Neural cell (in vitro differentiated cells): ENCODE data around the gene LAIR1. TPM values are rescaled to one million over a fixed set of nuclear protein-coding genes. Genes with fewer than 3 reads are reported as not detected.
"Not testable (repeated sequence)": the region's sequence is repeated elsewhere in the genome, so short reads cannot be mapped to it uniquely, and the experiment has no call there.

ENCODE experiments used
- H2AFZ ChIP-seq: fragments of 200-600, 300-800 bp; sonication (generic), shearing (Covaris generic); 2 replicates; pipeline ENCODE4 v1.6.0; 2014; ENCODE audit warnings: low read depth, mild to moderate bottlenecking, antibody characterized with exemption, low read length, moderate library complexity
- H3F3A ChIP-seq: fragments of 200-600 bp; shearing (Covaris generic); 2 replicates; pipeline ENCODE4 v1.6.1; 2016; ENCODE audit warnings: mild to moderate bottlenecking, moderate library complexity, mixed read lengths, antibody characterized with exemption, low read length; ENCODE audit not compliant: insufficient read depth, poor library complexity, severe bottlenecking
- H3K27ac ChIP-seq: fragments of 200-600, 300-800 bp; sonication (generic), shearing (Covaris generic); 2 replicates; pipeline ENCODE4 v1.5.1; 2014; ENCODE audit warnings: mild to moderate bottlenecking, low read length, moderate library complexity
- H3K27me3 ChIP-seq: fragments of 300-800, 200-600 bp; sonication (generic), shearing (Covaris generic); 2 replicates; pipeline ENCODE4 v1.6.0; 2014; ENCODE audit warnings: mild to moderate bottlenecking, low read depth, low read length, moderate library complexity; ENCODE audit not compliant: insufficient read depth
- H3K36me3 ChIP-seq: fragments of 300-800, 200-600 bp; sonication (generic), shearing (Covaris generic); 2 replicates; pipeline ENCODE4 v1.5.1; 2014; ENCODE audit warnings: mild to moderate bottlenecking, antibody characterized with exemption, low read length, moderate library complexity; ENCODE audit not compliant: insufficient read depth
- H3K4me2 ChIP-seq: fragments of 300-800, 200-600 bp; sonication (generic), shearing (Covaris generic); 2 replicates; pipeline ENCODE4 v1.6.0; 2014; ENCODE audit warnings: mild to moderate bottlenecking, low read length
- H3K4me3 ChIP-seq: fragments of 300-800, 200-600 bp; sonication (generic), shearing (Covaris generic); 2 replicates; pipeline ENCODE4 v1.5.1; 2014; ENCODE audit warnings: mild to moderate bottlenecking, low read length, moderate library complexity
- H3K79me2 ChIP-seq: fragments of 200-600 bp; shearing (Covaris generic); replicated peaks from 2 replicates; pipeline ENCODE4 v1.6.0; 2014; ENCODE audit warnings: mild to moderate bottlenecking, low read length, moderate library complexity; ENCODE audit not compliant: insufficient read depth
- H3K9ac ChIP-seq: fragments of 300-800, 200-600 bp; sonication (generic), shearing (Covaris generic); 2 replicates; pipeline ENCODE4 v1.6.1; 2016; ENCODE audit warnings: mild to moderate bottlenecking, low read length, mixed read lengths
- H3K9me2 ChIP-seq: fragments of 200-600 bp; shearing (Covaris generic); 2 replicates; pipeline ENCODE4 v1.6.1; 2016; ENCODE audit warnings: mild to moderate bottlenecking, low read length, mixed read lengths; ENCODE audit not compliant: insufficient read depth
- H3K9me3 ChIP-seq: fragments of 200-600, 300-800 bp; sonication (generic), shearing (Covaris generic); 2 replicates; pipeline ENCODE4 v1.6.1; 2016; ENCODE audit warnings: mild to moderate bottlenecking, mixed run types, low read length, moderate library complexity, mixed read lengths
- H4K20me1 ChIP-seq: fragments of 200-600 bp; shearing (Covaris generic); 2 replicates; pipeline ENCODE4 v1.6.1; 2016; ENCODE audit warnings: mild to moderate bottlenecking, mixed run types; ENCODE audit not compliant: insufficient read depth
- CTCF ChIP-seq: fragments of 450-650 bp; IDR thresholded peaks from 2 replicates; pipeline ENCODE4 v1.5.1; 2014; ENCODE audit warnings: antibody characterized with exemption, mild to moderate bottlenecking, moderate library complexity; ENCODE audit not compliant: poor library complexity, severe bottlenecking
- EP300 ChIP-seq: fragments of 450-650 bp; conservative IDR thresholded peaks from 2 replicates; pipeline ENCODE4 v1.6.1; 2014; ENCODE audit warnings: antibody characterized with exemption, mild to moderate bottlenecking, moderate library complexity; ENCODE audit not compliant: poor library complexity, severe bottlenecking
- EZH2 ChIP-seq: fragments of 200-600, 300-800 bp; shearing (Covaris generic), sonication (generic); IDR thresholded peaks from 2 replicates; pipeline ENCODE4 v1.6.1; 2014; ENCODE audit warnings: antibody characterized with exemption, low read length, borderline replicate concordance, mild to moderate bottlenecking; ENCODE audit not compliant: insufficient read depth, poor library complexity, severe bottlenecking
- MXI1 ChIP-seq: fragments of 450-650 bp; conservative IDR thresholded peaks from 2 replicates; pipeline ENCODE4 v1.6.1; 2014; ENCODE audit warnings: antibody characterized with exemption, mild to moderate bottlenecking; ENCODE audit not compliant: poor library complexity, severe bottlenecking
- POLR2AphosphoS5 ChIP-seq: IDR thresholded peaks from 2 replicates; pipeline ENCODE4 v1.6.1; 2012
- RAD21 ChIP-seq: fragments of 450-650 bp; conservative IDR thresholded peaks from 2 replicates; pipeline ENCODE4 v1.6.1; 2014; ENCODE audit warnings: antibody characterized with exemption, mild to moderate bottlenecking, moderate library complexity
- REST ChIP-seq: IDR thresholded peaks from 2 replicates; pipeline ENCODE4 v1.6.1; 2012; ENCODE audit warnings: borderline replicate concordance
- SMC3 ChIP-seq: fragments of 450-650 bp; conservative IDR thresholded peaks from 2 replicates; pipeline ENCODE4 v1.6.1; 2014; ENCODE audit warnings: antibody characterized with exemption, mild to moderate bottlenecking, moderate library complexity; ENCODE audit not compliant: poor library complexity
- TAF1 ChIP-seq: IDR thresholded peaks from 2 replicates; pipeline ENCODE4 v1.6.1; 2012; ENCODE audit warnings: low read depth
- polyA plus RNA-seq: library from polyadenylated mRNA; depleted of rRNA; stranded (reverse); fragments of >200 nt; gene quantifications from 2 replicates; pipeline ENCODE4 v1.2.3, GENCODE V29; 2014

The LAIR1 gene
- polyA plus RNA-seq, 1 donor from 2014 or later: not detected

- H3K27ac ChIP-seq: no peak overlapping the region
Measured at GRCh38 chr19:54324071-54324470, 40.7 kb downstream of the LAIR1 start.

GRCh38 chr19:54322934-54323333 is 41.8 kb downstream of the LAIR1 start:
- not testable (repeated sequence) for H3K27ac ChIP-seq, H3K27me3 ChIP-seq, H3K79me2 ChIP-seq, H3K4me3 ChIP-seq, H2AFZ ChIP-seq, H3K4me2 ChIP-seq, H4K20me1 ChIP-seq, H3K36me3 ChIP-seq, H3K9me2 ChIP-seq, H3K9me3 ChIP-seq, H3F3A ChIP-seq, H3K9ac ChIP-seq

More at GRCh38 chr19:54324071-54324470, 40.7 kb downstream of the LAIR1 start:
- no peak overlapping the region for H3K4me3 ChIP-seq
- no peaks in the 10 kb centered on the region for H3K27me3 ChIP-seq
- no peaks in the 10 kb centered on the region for H3F3A ChIP-seq
- no peaks in the 10 kb centered on the region for H3K9me2 ChIP-seq
- no peaks in the 10 kb centered on the region for H3K79me2 ChIP-seq
- TF ChIP-seq SMC3 (no peak), REST (no peak), MXI1 (no peak), RAD21 (no peak), CTCF (no peak), POLR2AphosphoS5 (no peak), EP300 (no peak), TAF1 (no peak), EZH2 (no peak)
- H3K4me2 ChIP-seq: no peak overlapping the region
- no peaks in the 10 kb centered on the region for H4K20me1 ChIP-seq
- H3K9ac ChIP-seq: no peak overlapping the region
- no peaks in the 10 kb centered on the region for H3K36me3 ChIP-seq
- H2AFZ ChIP-seq: no peak overlapping the region
- no peaks in the 10 kb centered on the region for H3K9me3 ChIP-seq

GRCh38 chr19:54322295-54322694 is 42.4 kb downstream of the LAIR1 start:
- not testable (repeated sequence) for H3K9me2 ChIP-seq, H3K4me3 ChIP-seq, H3F3A ChIP-seq, H3K4me2 ChIP-seq, H2AFZ ChIP-seq, H3K27me3 ChIP-seq, H3K9ac ChIP-seq, H4K20me1 ChIP-seq, H3K27ac ChIP-seq, H3K36me3 ChIP-seq, H3K79me2 ChIP-seq, H3K9me3 ChIP-seq
